Activated T-helper 2 cell treated with anti-CD3 and anti-CD28 coated beads, Interferon-gamma antibody, Interleukin-2, Interleukin-4, amounts not matched to agents 10 μg/mL and 5 μg/mL and 100 μg/mL, durations not matched to agents 14 hours and 24 hours and 36 hours (primary cell): ENCODE results near the gene TBCK. TPM values are rescaled to one million over a fixed set of nuclear protein-coding genes. Genes with fewer than 3 reads are reported as not detected.
"Not testable (repeated sequence)": the region's sequence is repeated elsewhere in the genome, so short reads cannot be mapped to it uniquely, and the experiment has no call there.

Experiments used
- DNase-seq: peaks from one replicate; pipeline ENCODE4 v3.0.0; 2021; ENCODE audit warnings: low spot score
- H3K27ac Mint-ChIP-seq: one replicate; pipeline ENCODE4 v1.8.0; 2021; ENCODE audit warnings: mixed read lengths
- H3K27me3 Mint-ChIP-seq: one replicate; pipeline ENCODE4 v1.8.0; 2021; ENCODE audit warnings: low read depth, mixed read lengths
- H3K36me3 Mint-ChIP-seq: one replicate; pipeline ENCODE4 v1.8.0; 2021; ENCODE audit warnings: low read depth, mixed read lengths
- H3K4me1 Mint-ChIP-seq: one replicate; pipeline ENCODE4 v1.8.0; 2021; ENCODE audit warnings: low read depth, mixed read lengths
- H3K4me3 Mint-ChIP-seq: one replicate; pipeline ENCODE4 v1.8.0; 2021; ENCODE audit warnings: low read depth, mild to moderate bottlenecking, moderate library complexity, mixed read lengths
- H3K9me3 Mint-ChIP-seq: one replicate; pipeline ENCODE4 v1.8.0; 2021; ENCODE audit warnings: mixed read lengths
- intact Hi-C: fragments of 100-400 bp; cut with micrococcal nuclease; formaldehyde crosslinking; loops from one replicate; pipeline ENCODE4 v1.15.1; 2023
- total RNA-seq: library from RNA; stranded (reverse); gene quantifications from 2 replicates; pipeline ENCODE4 v1.2.3, GENCODE V29; 2022

Gene TBCK
- total RNA-seq, 1 donor from 2014 or later, result 29.8 TPM

GRCh38 chr4:106111778-106112469 lies 204.1 kb downstream of the TBCK start:
- DNase-seq, H3K27me3 Mint-ChIP-seq, H3K4me3 Mint-ChIP-seq, H3K27ac Mint-ChIP-seq, H3K4me1 Mint-ChIP-seq, intact Hi-C loops: not testable (repeated sequence)
- H3K36me3 Mint-ChIP-seq, result peaks cover 37% of the 10 kb centered on the region
- peaks cover 45% of the 10 kb centered on the region for H3K9me3 Mint-ChIP-seq

GRCh38 chr4:106109929-106110328 lies 206.1 kb downstream of the TBCK start:
- intact Hi-C loops, result no loop called here
- Mint-ChIP-seq H3K36me3 (peaks cover 42% of the 10 kb centered on the region), H3K4me3 (no peak overlapping the region), H3K9me3 (peaks cover 57% of the 10 kb centered on the region), H3K4me1 (no peaks in the 10 kb centered on the region), H3K27me3 (no peaks in the 10 kb centered on the region), H3K27ac (no peak overlapping the region)
- DNase-seq, result no peak

GRCh38 chr4:106105697-106106096 lies 210.3 kb downstream of the TBCK start:
- DNase-seq, result no peak
- Mint-ChIP-seq H3K27ac (no peak overlapping the region), H3K27me3 (no peaks in the 10 kb centered on the region), H3K36me3 (peaks cover 37% of the 10 kb centered on the region), H3K4me1 (no peaks in the 10 kb centered on the region), H3K4me3 (no peak overlapping the region), H3K9me3 (peaks cover 42% of the 10 kb centered on the region)
- intact Hi-C loops, result no loop called here

GRCh38 chr4:106104276-106104675 lies 211.7 kb downstream of the TBCK start:
- no peak overlapping the region for H3K4me3 Mint-ChIP-seq
- H3K4me1 Mint-ChIP-seq, result no peaks in the 10 kb centered on the region
- peaks cover 29% of the 10 kb centered on the region for H3K9me3 Mint-ChIP-seq
- no peaks in the 10 kb centered on the region for H3K27me3 Mint-ChIP-seq
- DNase-seq, result no peak
- intact Hi-C loops, result no loop called here
- H3K36me3 Mint-ChIP-seq, result peaks cover 32% of the 10 kb centered on the region
- H3K27ac Mint-ChIP-seq, result no peak overlapping the region

- intact Hi-C loops, result no loop called here
- H3K36me3 Mint-ChIP-seq, result peaks cover 29% of the 10 kb centered on the region
- H3K27ac Mint-ChIP-seq, result no peak overlapping the region
- H3K4me3 Mint-ChIP-seq, result no peak overlapping the region
- H3K4me1 Mint-ChIP-seq, result no peaks in the 10 kb centered on the region
- no peaks in the 10 kb centered on the region for H3K27me3 Mint-ChIP-seq
- peaks cover 5% of the 10 kb centered on the region for H3K9me3 Mint-ChIP-seq
- no peak for DNase-seq
These were observed 219.6 kb downstream of the TBCK start for GRCh38 chr4:106096454-106096853.

- Mint-ChIP-seq H3K27ac (no peak overlapping the region), H3K9me3 (peaks cover 15% of the 10 kb centered on the region), H3K4me3 (no peak overlapping the region), H3K27me3 (no peaks in the 10 kb centered on the region), H3K36me3 (peaks cover 40% of the 10 kb centered on the region), H3K4me1 (no peaks in the 10 kb centered on the region)
- intact Hi-C loops, result no loop called here
- DNase-seq, result no peak
These were observed 220.6 kb downstream of the TBCK start for GRCh38 chr4:106095408-106095807.

GRCh38 chr4:106092361-106093040 lies 223.5 kb downstream of the TBCK start:
- no peak overlapping the region for H3K4me3 Mint-ChIP-seq
- peaks cover 29% of the 10 kb centered on the region for H3K9me3 Mint-ChIP-seq
- no peaks in the 10 kb centered on the region for H3K27me3 Mint-ChIP-seq
- no peak overlapping the region for H3K27ac Mint-ChIP-seq
- no peak for DNase-seq
- no peaks in the 10 kb centered on the region for H3K4me1 Mint-ChIP-seq
- peaks cover 56% of the 10 kb centered on the region for H3K36me3 Mint-ChIP-seq
- intact Hi-C loops, result no loop called here

GRCh38 chr4:106090826-106091225 lies 225.2 kb downstream of the TBCK start:
- Mint-ChIP-seq H3K27me3 (no peaks in the 10 kb centered on the region), H3K4me1 (no peaks in the 10 kb centered on the region), H3K9me3 (peaks cover 33% of the 10 kb centered on the region), H3K4me3 (no peak overlapping the region), H3K27ac (no peak overlapping the region), H3K36me3 (peaks cover 52% of the 10 kb centered on the region)
- DNase-seq, result no peak
- intact Hi-C loops, result no loop called here

GRCh38 chr4:106083065-106083464 lies 232.9 kb downstream of the TBCK start:
- Mint-ChIP-seq H3K36me3 (peaks cover 23% of the 10 kb centered on the region), H3K9me3 (peaks cover 53% of the 10 kb centered on the region), H3K27me3 (no peaks in the 10 kb centered on the region), H3K27ac (no peak overlapping the region), H3K4me3 (no peak overlapping the region), H3K4me1 (no peaks in the 10 kb centered on the region)
- intact Hi-C loops, result no loop called here
- DNase-seq, result no peak

- no peak for DNase-seq
- Mint-ChIP-seq H3K27ac (no peak overlapping the region), H3K9me3 (peaks cover 54% of the 10 kb centered on the region), H3K4me3 (no peak overlapping the region), H3K27me3 (no peaks in the 10 kb centered on the region), H3K4me1 (no peaks in the 10 kb centered on the region), H3K36me3 (peaks cover 21% of the 10 kb centered on the region)
- intact Hi-C loops, result no loop called here
These were observed 235.6 kb downstream of the TBCK start for GRCh38 chr4:106080376-106080775.

- Mint-ChIP-seq H3K27me3 (no peaks in the 10 kb centered on the region), H3K36me3 (peaks cover 21% of the 10 kb centered on the region), H3K4me1 (no peaks in the 10 kb centered on the region), H3K4me3 (no peak overlapping the region), H3K9me3 (peaks cover 55% of the 10 kb centered on the region), H3K27ac (no peak overlapping the region)
- no peak for DNase-seq
- intact Hi-C loops, result no loop called here
These were observed 236.4 kb downstream of the TBCK start for GRCh38 chr4:106079616-106080015.

- H3K36me3 Mint-ChIP-seq, result no peaks in the 10 kb centered on the region
- H3K9me3 Mint-ChIP-seq, result peaks cover 8% of the 10 kb centered on the region
- no peaks in the 10 kb centered on the region for H3K27me3 Mint-ChIP-seq
- no peak overlapping the region for H3K4me3 Mint-ChIP-seq
- no peak overlapping the region for H3K27ac Mint-ChIP-seq
- intact Hi-C loops, result no loop called here
- DNase-seq, result no peak
- H3K4me1 Mint-ChIP-seq, result no peaks in the 10 kb centered on the region
These were observed 251.0 kb downstream of the TBCK start for GRCh38 chr4:106065018-106065417.

- H3K4me3 Mint-ChIP-seq, result no peak overlapping the region
- H3K36me3 Mint-ChIP-seq, result no peaks in the 10 kb centered on the region
- intact Hi-C loops, result no loop called here
- H3K27me3 Mint-ChIP-seq, result no peaks in the 10 kb centered on the region
- no peaks in the 10 kb centered on the region for H3K9me3 Mint-ChIP-seq
- H3K27ac Mint-ChIP-seq, result no peak overlapping the region
- no peaks in the 10 kb centered on the region for H3K4me1 Mint-ChIP-seq
- no peak for DNase-seq
These were observed 253.0 kb downstream of the TBCK start for GRCh38 chr4:106063009-106063408.
